Measurements from ENCODE around the gene MAGIX. TPM values are rescaled to one million over a fixed set of nuclear protein-coding genes. Genes with fewer than 3 reads are reported as not detected.

Gene MAGIX
- total RNA-seq, 4 donors from 2014 or later: 5.6 to 28.8 (median 12.7) TPM

DNA sequence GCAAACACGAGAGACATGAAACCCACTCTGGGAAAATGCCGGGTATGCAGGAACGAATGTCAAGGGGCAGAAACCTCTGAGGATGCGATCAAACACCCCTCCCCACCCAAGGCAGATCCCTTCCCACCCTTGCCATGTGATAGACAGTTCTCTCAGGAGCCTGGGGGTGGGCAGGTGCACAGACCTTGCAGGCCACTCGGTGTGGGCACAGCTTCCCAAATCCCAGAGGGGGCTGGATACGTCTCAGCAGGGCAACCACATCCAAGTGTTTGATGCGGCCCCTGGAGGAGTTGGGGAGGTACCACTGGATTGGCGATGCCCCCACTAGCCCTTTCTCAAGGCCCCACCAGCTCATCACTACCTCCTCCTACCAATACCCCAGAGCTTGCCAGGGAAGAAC lies 47.8 kb downstream of the MAGIX start:
- DNase-seq: no peak
- Histone ChIP-seq H3K27ac (no peak overlapping the region), H3K27me3 (no peaks in the 10 kb centered on the region), H3K4me1 (no peaks in the 10 kb centered on the region), H3K4me3 (no peak overlapping the region), H3K36me3 (no peaks in the 10 kb centered on the region), H3K9me3 (no peaks in the 10 kb centered on the region)
- TF ChIP-seq POLR2A (IDR thresholded peaks at IDR 0.05) (no peak), POLR2AphosphoS5 (IDR thresholded peaks at IDR 0.05) (no peak), EP300 (IDR thresholded peaks at IDR 0.05; ENCODE audit: low read depth) (no peak)
- TF ChIP-seq, protein P1, sequence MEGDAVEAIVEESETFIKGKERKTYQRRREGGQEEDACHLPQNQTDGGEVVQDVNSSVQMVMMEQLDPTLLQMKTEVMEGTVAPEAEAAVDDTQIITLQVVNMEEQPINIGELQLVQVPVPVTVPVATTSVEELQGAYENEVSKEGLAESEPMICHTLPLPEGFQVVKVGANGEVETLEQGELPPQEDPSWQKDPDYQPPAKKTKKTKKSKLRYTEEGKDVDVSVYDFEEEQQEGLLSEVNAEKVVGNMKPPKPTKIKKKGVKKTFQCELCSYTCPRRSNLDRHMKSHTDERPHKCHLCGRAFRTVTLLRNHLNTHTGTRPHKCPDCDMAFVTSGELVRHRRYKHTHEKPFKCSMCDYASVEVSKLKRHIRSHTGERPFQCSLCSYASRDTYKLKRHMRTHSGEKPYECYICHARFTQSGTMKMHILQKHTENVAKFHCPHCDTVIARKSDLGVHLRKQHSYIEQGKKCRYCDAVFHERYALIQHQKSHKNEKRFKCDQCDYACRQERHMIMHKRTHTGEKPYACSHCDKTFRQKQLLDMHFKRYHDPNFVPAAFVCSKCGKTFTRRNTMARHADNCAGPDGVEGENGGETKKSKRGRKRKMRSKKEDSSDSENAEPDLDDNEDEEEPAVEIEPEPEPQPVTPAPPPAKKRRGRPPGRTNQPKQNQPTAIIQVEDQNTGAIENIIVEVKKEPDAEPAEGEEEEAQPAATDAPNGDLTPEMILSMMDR (IDR thresholded peaks at IDR 0.05): no peak
- 82% methylated on average over 8 of the region's 8 CpGs; no CpG with 5 or more reads in 1 of the 2 donors for WGBS, 2 donors (ENCODE audit: low coverage in 1 of 2)
- intact Hi-C loops (cut with DNase I; ENCODE audit: low total_unique reads): no loop called here
- in situ Hi-C loops (cut with MboI; ENCODE audit: low pct_ligation_motif_present in 1 of 4, low pct_unique_long_range_greater_than_20kb in 1 of 4, low sequenced_read_pairs in 3 of 4): no loop called here

DNA sequence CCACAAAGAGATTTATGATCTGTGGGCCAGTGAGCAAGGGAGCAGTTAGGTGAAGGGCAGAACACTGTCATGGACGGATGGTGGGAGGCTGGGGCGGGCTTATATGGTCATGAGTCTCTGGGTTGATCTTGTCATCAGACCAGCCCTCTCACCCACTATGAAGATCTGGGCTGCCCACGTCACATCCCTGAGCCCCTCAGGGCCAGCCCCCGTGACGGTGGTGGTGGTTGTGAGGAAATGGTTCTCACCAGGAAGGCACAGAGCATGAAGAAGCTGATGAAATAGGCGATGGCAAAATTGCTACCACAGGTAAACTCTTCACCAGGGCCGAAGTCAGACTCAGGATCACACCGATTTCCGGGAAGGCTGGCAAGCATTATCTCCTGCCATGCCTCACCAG lies 48.5 kb downstream of the MAGIX start:
- 83% methylated on average over 9 of the region's 9 CpGs; no CpG with 5 or more reads in 1 of the 2 donors for WGBS, 2 donors (ENCODE audit: low coverage in 1 of 2)
- in situ Hi-C loops (cut with MboI; ENCODE audit: low pct_ligation_motif_present in 1 of 4, low pct_unique_long_range_greater_than_20kb in 1 of 4, low sequenced_read_pairs in 3 of 4) (no loop called here), intact Hi-C loops (cut with DNase I; ENCODE audit: low total_unique reads) (no loop called here)
- Histone ChIP-seq H3K9me3 (no peaks in the 10 kb centered on the region), H3K4me3 (no peak overlapping the region), H3K27ac (no peak overlapping the region), H3K4me1 (no peaks in the 10 kb centered on the region), H3K36me3 (no peaks in the 10 kb centered on the region), H3K27me3 (no peaks in the 10 kb centered on the region)
- DNase-seq: no peak
- TF ChIP-seq EP300 (IDR thresholded peaks at IDR 0.05; ENCODE audit: low read depth): no peak

DNA sequence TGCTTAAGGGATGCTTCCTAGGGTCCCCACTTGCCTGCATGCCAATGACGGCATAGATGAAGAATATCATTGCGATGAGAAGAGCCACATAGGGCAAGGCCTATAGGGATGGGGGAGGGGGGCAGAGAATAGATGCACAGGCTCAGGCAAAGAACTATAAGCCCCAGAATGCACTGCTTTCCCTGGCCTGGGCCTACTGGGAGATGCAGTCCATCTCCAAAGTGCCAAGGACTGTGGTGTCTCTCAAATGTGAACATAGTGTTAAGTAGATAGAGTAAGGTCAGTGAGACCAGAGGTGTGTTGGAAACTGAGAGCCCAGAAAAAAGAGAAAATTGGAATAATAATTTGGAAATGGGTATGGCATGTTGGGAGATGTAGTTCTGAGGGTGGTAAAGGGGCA lies 49.7 kb downstream of the MAGIX start:
- no peaks in the 10 kb centered on the region for H3K27me3 ChIP-seq
- TF ChIP-seq POLR2AphosphoS5 (IDR thresholded peaks at IDR 0.05) (no peak), POLR2A (IDR thresholded peaks at IDR 0.05) (no peak), EP300 (IDR thresholded peaks at IDR 0.05; ENCODE audit: low read depth) (no peak)
- TF ChIP-seq, protein P1 (IDR thresholded peaks at IDR 0.05): no peak
- H3K36me3 ChIP-seq: no peaks in the 10 kb centered on the region
- H3K27ac ChIP-seq: no peak overlapping the region
- H3K4me3 ChIP-seq: no peak overlapping the region
- DNase-seq: no peak
- WGBS, 2 donors (ENCODE audit: low coverage in 1 of 2): 82% methylated on average over 2 of the region's 2 CpGs; no CpG with 5 or more reads in 1 of the 2 donors
- intact Hi-C loops (cut with DNase I; ENCODE audit: low total_unique reads) (no loop called here), in situ Hi-C loops (cut with MboI; ENCODE audit: low pct_ligation_motif_present in 1 of 4, low pct_unique_long_range_greater_than_20kb in 1 of 4, low sequenced_read_pairs in 3 of 4) (no loop called here)
- no peaks in the 10 kb centered on the region for H3K9me3 ChIP-seq
- H3K4me1 ChIP-seq: no peaks in the 10 kb centered on the region

DNA sequence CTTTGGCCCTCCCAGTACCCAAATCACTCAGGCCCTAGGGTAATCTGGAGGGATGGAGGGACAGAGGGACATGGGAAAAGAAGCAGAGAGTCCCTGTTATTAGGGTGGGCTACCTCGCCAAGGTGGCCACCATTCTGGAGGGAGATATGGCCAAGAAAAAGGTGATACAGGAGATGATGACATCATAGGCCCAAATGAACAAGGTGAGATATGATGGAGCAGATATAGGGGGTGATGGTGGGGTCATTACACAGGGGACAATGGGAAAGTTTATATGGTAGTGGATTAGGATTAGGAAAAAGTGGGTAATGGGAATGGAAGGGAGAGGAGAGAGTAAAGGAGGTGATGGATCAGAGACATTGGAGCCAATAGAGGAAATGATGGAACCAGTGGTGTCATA lies 50.3 kb downstream of the MAGIX start:
- Histone ChIP-seq H3K9me3 (no peaks in the 10 kb centered on the region), H3K4me1 (no peaks in the 10 kb centered on the region), H3K27ac (no peak overlapping the region), H3K36me3 (no peaks in the 10 kb centered on the region), H3K27me3 (no peaks in the 10 kb centered on the region), H3K4me3 (no peak overlapping the region)
- DNase-seq: no peak
- intact Hi-C loops (cut with DNase I; ENCODE audit: low total_unique reads) (no loop called here), in situ Hi-C loops (cut with MboI; ENCODE audit: low pct_ligation_motif_present in 1 of 4, low pct_unique_long_range_greater_than_20kb in 1 of 4, low sequenced_read_pairs in 3 of 4) (no loop called here)
- 67% methylated on average over 1 of the region's 1 CpG; no CpG with 5 or more reads in 1 of the 2 donors for WGBS, 2 donors (ENCODE audit: low coverage in 1 of 2)
- TF ChIP-seq POLR2A (IDR thresholded peaks at IDR 0.05): no peak
- no peak for TF ChIP-seq EP300 (IDR thresholded peaks at IDR 0.05; ENCODE audit: low read depth)
- TF ChIP-seq, protein P1 (IDR thresholded peaks at IDR 0.05): no peak
- no peak for TF ChIP-seq POLR2AphosphoS5 (IDR thresholded peaks at IDR 0.05)

DNA sequence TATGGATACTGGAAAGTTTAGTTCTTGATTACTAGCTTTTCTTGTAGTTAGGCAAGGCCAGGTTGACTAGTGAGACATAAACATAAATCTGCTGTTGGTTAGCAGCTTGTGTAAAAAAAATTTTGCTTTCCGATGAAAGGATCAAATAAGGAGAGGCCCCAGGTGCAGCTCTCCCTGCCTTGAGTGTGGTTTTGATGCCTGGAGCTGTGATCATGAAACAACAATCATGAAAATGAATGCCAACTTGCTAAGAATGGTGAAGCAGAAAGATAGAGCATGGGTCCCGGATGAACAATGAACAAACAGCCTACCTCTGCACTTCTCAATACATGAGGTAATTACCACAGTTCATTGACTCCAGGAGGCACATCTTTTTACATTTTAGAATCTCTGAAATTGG lies 51.9 kb downstream of the MAGIX start:
- no peak overlapping the region for H3K4me3 ChIP-seq
- no peak overlapping the region for H3K27ac ChIP-seq
- no peaks in the 10 kb centered on the region for H3K4me1 ChIP-seq
- no peak for DNase-seq
- in situ Hi-C loops (cut with MboI; ENCODE audit: low pct_ligation_motif_present in 1 of 4, low pct_unique_long_range_greater_than_20kb in 1 of 4, low sequenced_read_pairs in 3 of 4): no loop called here
- TF ChIP-seq, protein P1 (IDR thresholded peaks at IDR 0.05): no peak
- TF ChIP-seq EP300 (IDR thresholded peaks at IDR 0.05; ENCODE audit: low read depth): no peak
- no peak for TF ChIP-seq POLR2AphosphoS5 (IDR thresholded peaks at IDR 0.05)
- TF ChIP-seq POLR2A (IDR thresholded peaks at IDR 0.05): no peak
- H3K27me3 ChIP-seq: no peaks in the 10 kb centered on the region
- WGBS, 2 donors (ENCODE audit: low coverage in 1 of 2): 76 to 90% methylated on average over 2 of the region's 2 CpGs
- no peaks in the 10 kb centered on the region for H3K9me3 ChIP-seq
- H3K36me3 ChIP-seq: no peaks in the 10 kb centered on the region
- intact Hi-C loops (cut with DNase I; ENCODE audit: low total_unique reads): no loop called here
